RWPE2 (cell line): ENCODE measurements around the gene FARS2.

ENCODE experiments used
- ATAC-seq: fragments of 200-7000 bp; cut with Tn5 transposase; 3 replicates; pipeline ENCODE4 v1.9.1; 2021; ENCODE audit warnings: low read depth
- DNase-seq: peaks from one replicate; pipeline ENCODE4 v3.0.0-alpha.2; 2020; ENCODE audit warnings: low spot score
- H3K27ac ChIP-seq: fragments of 450-650 bp; 2 replicates; pipeline ENCODE4 v1.5.1; 2017; ENCODE audit warnings: mild to moderate bottlenecking; ENCODE audit not compliant: poor library complexity, severe bottlenecking
- H3K27me3 ChIP-seq: fragments of 250-450 bp; sonication (Bioruptor Pico); 2 replicates; pipeline ENCODE4 v1.5.1; 2021; ENCODE audit warnings: mild to moderate bottlenecking, moderate library complexity; ENCODE audit not compliant: insufficient read depth, poor library complexity, severe bottlenecking
- H3K36me3 ChIP-seq: fragments of 250-450 bp; sonication (Bioruptor Pico); 2 replicates; pipeline ENCODE4 v1.5.1; 2020; ENCODE audit warnings: low read depth, mild to moderate bottlenecking, moderate library complexity
- H3K4me1 ChIP-seq: fragments of 250-450 bp; sonication (Bioruptor Pico); 2 replicates; pipeline ENCODE4 v1.5.1; 2021; ENCODE audit warnings: mild to moderate bottlenecking, moderate library complexity; ENCODE audit not compliant: insufficient read depth, poor library complexity, severe bottlenecking
- H3K4me3 ChIP-seq: fragments of 250-450 bp; sonication (Bioruptor Pico); 2 replicates; pipeline ENCODE4 v1.5.1; 2021; ENCODE audit warnings: mild to moderate bottlenecking, moderate library complexity; ENCODE audit not compliant: severe bottlenecking
- H3K9me3 ChIP-seq: fragments of 250-450 bp; sonication (Bioruptor Pico); 2 replicates; pipeline ENCODE4 v1.5.1; 2021; ENCODE audit warnings: mild to moderate bottlenecking, moderate library complexity; ENCODE audit not compliant: severe bottlenecking
- CTCF ChIP-seq: fragments of 450-650 bp; IDR thresholded peaks from one replicate; pipeline ENCODE4 v1.5.1; 2017; ENCODE audit warnings: mild to moderate bottlenecking, moderate library complexity; ENCODE audit not compliant: poor library complexity, severe bottlenecking

FARS2 gene

DNA sequence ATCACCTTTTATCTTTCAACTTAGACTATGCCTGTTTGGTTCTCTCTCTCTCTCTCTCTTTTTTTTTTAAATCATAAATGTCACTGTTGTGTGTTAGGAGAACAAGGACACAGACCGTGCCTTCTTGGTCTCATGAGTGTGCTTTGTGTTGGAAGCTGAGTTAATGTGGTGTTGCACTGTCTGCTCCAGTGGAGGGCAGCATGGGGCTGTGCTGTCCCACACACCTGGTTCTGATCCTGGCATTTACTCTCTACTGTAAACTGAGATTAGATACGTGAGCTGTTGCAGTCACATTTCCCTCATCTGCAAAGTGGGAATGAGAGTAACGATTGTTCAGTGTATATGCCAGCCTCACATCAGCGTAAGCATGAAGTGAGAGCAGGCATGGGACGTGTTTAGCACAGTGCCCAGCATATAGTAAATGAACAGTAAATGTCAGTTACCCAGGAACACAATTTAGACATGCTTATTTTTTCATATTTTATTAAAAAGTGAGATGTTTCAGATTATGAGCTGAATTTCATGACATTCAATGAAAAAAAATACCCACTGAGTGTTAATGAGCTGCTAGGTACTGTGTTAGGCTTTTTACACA is 161.1 kb downstream of the FARS2 start:
- TF ChIP-seq CTCF, result peak; percentile 66
- no peak overlapping the region for H3K27ac ChIP-seq
- H3K27me3 ChIP-seq, result no peaks in the 10 kb centered on the region
- no peak overlapping the region for H3K4me3 ChIP-seq
- no peaks in the 10 kb centered on the region for H3K4me1 ChIP-seq
- DNase-seq (no peak), ATAC-seq (peak; percentile 66; the same call in 2 of the 3 replicates)
- H3K9me3 ChIP-seq, result no peaks in the 10 kb centered on the region
- no peaks in the 10 kb centered on the region for H3K36me3 ChIP-seq

DNA sequence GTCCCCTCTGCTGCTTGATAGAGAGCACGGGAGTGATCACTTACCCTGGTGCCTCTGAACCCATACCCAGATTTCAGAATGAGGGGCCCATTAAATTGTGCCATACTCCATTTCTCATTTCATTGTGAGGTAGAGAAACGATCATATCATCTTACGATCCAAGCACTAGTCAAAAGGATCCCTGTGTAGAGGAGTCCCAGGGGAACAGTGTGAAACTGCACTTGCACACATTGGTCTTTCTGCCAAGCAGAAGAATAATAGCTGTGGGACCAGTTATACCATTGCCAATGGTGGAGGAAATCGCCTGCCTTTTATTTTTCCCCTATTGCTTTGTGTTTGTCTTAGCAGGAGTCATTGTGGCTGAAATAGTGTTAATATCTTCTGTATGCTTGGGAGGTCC is 161.9 kb downstream of the FARS2 start:
- DNase-seq, result no peak
- H3K9me3 ChIP-seq, result no peaks in the 10 kb centered on the region
- no peak for ATAC-seq
- no peaks in the 10 kb centered on the region for H3K27me3 ChIP-seq
- no peaks in the 10 kb centered on the region for H3K36me3 ChIP-seq
- no peaks in the 10 kb centered on the region for H3K4me1 ChIP-seq
- no peak overlapping the region for H3K27ac ChIP-seq
- TF ChIP-seq CTCF, result no peak
- H3K4me3 ChIP-seq, result no peak overlapping the region

GRCh38 chr6:5424726-5425125 is 163.4 kb downstream of the FARS2 start:
- H3K27ac ChIP-seq, result no peak overlapping the region
- no peaks in the 10 kb centered on the region for H3K36me3 ChIP-seq
- no peaks in the 10 kb centered on the region for H3K9me3 ChIP-seq
- no peaks in the 10 kb centered on the region for H3K4me1 ChIP-seq
- no peaks in the 10 kb centered on the region for H3K27me3 ChIP-seq
- no peak for DNase-seq
- no peak overlapping the region for H3K4me3 ChIP-seq
- ATAC-seq, result no peak
- TF ChIP-seq CTCF, result no peak

DNA sequence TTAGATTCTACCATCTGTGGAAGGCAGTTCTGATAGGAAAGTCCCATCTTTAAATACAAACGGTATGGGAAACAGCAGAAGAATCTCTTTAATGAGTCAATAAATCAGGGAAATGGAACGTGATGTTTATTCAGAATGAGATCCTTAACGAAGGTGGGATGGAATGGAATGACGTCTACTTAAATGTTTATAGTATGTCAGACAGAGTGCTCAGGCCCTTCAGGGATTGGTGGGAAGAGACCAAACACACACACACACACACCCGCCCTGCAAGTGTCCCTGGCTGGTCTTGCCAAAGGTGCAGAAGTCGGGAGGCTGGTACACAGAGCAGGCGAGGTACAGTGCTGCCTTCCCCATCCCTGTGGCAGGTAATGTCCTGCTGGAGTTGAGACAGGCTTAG is 164.0 kb downstream of the FARS2 start:
- Histone ChIP-seq H3K27me3 (no peaks in the 10 kb centered on the region), H3K27ac (no peak overlapping the region), H3K4me3 (no peak overlapping the region), H3K9me3 (no peaks in the 10 kb centered on the region), H3K4me1 (no peaks in the 10 kb centered on the region), H3K36me3 (no peaks in the 10 kb centered on the region)
- no peak for ATAC-seq
- DNase-seq, result no peak
- no peak for TF ChIP-seq CTCF

GRCh38 chr6:5425797-5426196 is 164.5 kb downstream of the FARS2 start:
- DNase-seq, result no peak
- Histone ChIP-seq H3K27ac (no peak overlapping the region), H3K4me3 (no peak overlapping the region), H3K36me3 (no peaks in the 10 kb centered on the region), H3K4me1 (no peaks in the 10 kb centered on the region), H3K27me3 (no peaks in the 10 kb centered on the region), H3K9me3 (no peaks in the 10 kb centered on the region)
- no peak for TF ChIP-seq CTCF
- ATAC-seq, result no peak
